Caco-2 (cell line): ENCODE data around the gene TIPRL. TPM values are rescaled to one million over a fixed set of nuclear protein-coding genes. Genes with fewer than 3 reads are reported as not detected.

Experiments
- BruUV-seq: library from RNA; stranded (reverse); fragments of 400-500 nt; replicated peaks from 2 replicates; lab custom pipeline; 2021; lab: Mats Ljungman, UMichigan
- CTCF ChIA-PET: fragments of 300-600 bp; sonication (Branson Sonifier 250); formaldehyde crosslinking; loops from one replicate; lab custom pipeline; 2022; ENCODE audit warnings: antibody characterized with exemption; lab: Charles Lee
- POLR2A ChIA-PET: fragments of 300-600 bp; sonication (Branson Sonifier 250); formaldehyde crosslinking; loops from one replicate; lab custom pipeline; 2022; ENCODE audit warnings: antibody characterized with exemption; lab: Charles Lee
- DNase-seq, 2 experiments: peaks; one replicate each; pipeline versions ENCODE4 v3.0.0 to v3.0.0-alpha.2; 2020 to 2022
- H3K27me3 ChIP-seq: replicated peaks from 2 replicates; pipeline ENCODE4 v1.6.0; 2011; ENCODE audit warnings: low read length; ENCODE audit not compliant: control insufficient read depth, insufficient read depth
- H3K36me3 ChIP-seq: 2 replicates; pipeline ENCODE4 v1.5.1; 2011; ENCODE audit warnings: low read length; ENCODE audit not compliant: control insufficient read depth, insufficient read depth
- H3K4me1 ChIP-seq: fragments of 250-450 bp; sonication (Bioruptor Pico); 2 replicates; pipeline ENCODE4 v1.5.1; 2020; ENCODE audit warnings: mild to moderate bottlenecking
- H3K4me3 ChIP-seq: 2 replicates; pipeline ENCODE4 v1.5.1; 2011; ENCODE audit warnings: low read depth, mild to moderate bottlenecking, control low read depth, low read length
- H3K9me3 ChIP-seq: fragments of 250-450 bp; sonication (Bioruptor Pico); 2 replicates; pipeline ENCODE4 v1.5.1; 2020; ENCODE audit warnings: mild to moderate bottlenecking, moderate library complexity
- H3K27ac Mint-ChIP-seq: one replicate; pipeline ENCODE4 v1.8.0; 2022; ENCODE audit warnings: mixed read lengths; ENCODE audit not compliant: unreplicated experiment
- H3K27me3 Mint-ChIP-seq: one replicate; pipeline ENCODE4 v1.8.0; 2022; ENCODE audit warnings: mixed read lengths; ENCODE audit not compliant: insufficient read depth, unreplicated experiment
- H3K36me3 Mint-ChIP-seq: one replicate; pipeline ENCODE4 v1.8.0; 2022; ENCODE audit warnings: mild to moderate bottlenecking, mixed read lengths; ENCODE audit not compliant: insufficient read depth, unreplicated experiment
- H3K4me1 Mint-ChIP-seq: one replicate; pipeline ENCODE4 v1.8.0; 2022; ENCODE audit warnings: low read depth, mixed read lengths; ENCODE audit not compliant: unreplicated experiment
- H3K4me3 Mint-ChIP-seq: one replicate; pipeline ENCODE4 v1.8.0; 2022; ENCODE audit warnings: mild to moderate bottlenecking, moderate library complexity, mixed read lengths; ENCODE audit not compliant: unreplicated experiment
- H3K9me3 Mint-ChIP-seq: one replicate; pipeline ENCODE4 v1.8.0; 2022; ENCODE audit warnings: mixed read lengths; ENCODE audit not compliant: unreplicated experiment
- CTCF ChIP-seq, 2 experiments: fragments of 200-600 bp in 1 of 2; IDR thresholded peaks; 1 replicate in 1 of 2; 2 replicates in 1 of 2; pipeline versions ENCODE4 v1.5.1 to v1.8.0; 2011 to 2022; ENCODE audit warnings: antibody characterized with exemption in 1 of 2, control low read depth in 1 of 2, inconsistent platforms in 1 of 2, low read depth in 1 of 2, low read length in 1 of 2, mild to moderate bottlenecking in 1 of 2, moderate library complexity in 1 of 2; ENCODE audit not compliant: insufficient read depth in 1 of 2, severe bottlenecking in 1 of 2, unreplicated experiment in 1 of 2
- intact Hi-C: fragments of 100-400 bp; cut with micrococcal nuclease; formaldehyde crosslinking; loops from one replicate; pipeline ENCODE4 v1.10.0; 2022; ENCODE audit not compliant: unreplicated experiment
- total RNA-seq: library from RNA; stranded (reverse); gene quantifications from 2 replicates; pipeline ENCODE4 v1.2.3, GENCODE V29; 2022

The TIPRL gene
- total RNA-seq, 1 experiment from 2014 or later, result 38.1 TPM

- Histone ChIP-seq H3K27me3 (no peaks in the 10 kb centered on the region), H3K4me1 (no peaks in the 10 kb centered on the region), H3K36me3 (no peaks in the 10 kb centered on the region), H3K4me3 (no peak overlapping the region), H3K9me3 (no peaks in the 10 kb centered on the region)
- no peaks in the 10 kb centered on the region for H3K27me3 Mint-ChIP-seq
- peaks cover 17% of the 10 kb centered on the region for H3K36me3 Mint-ChIP-seq
- no peak for DNase-seq
- no peaks in the 10 kb centered on the region for H3K9me3 Mint-ChIP-seq
- no peak overlapping the region for H3K27ac Mint-ChIP-seq
- TF ChIP-seq CTCF (IDR thresholded peaks at IDR 0.05; ENCODE audit: insufficient read depth in 1 of 2, low read depth in 1 of 2, low read length in 1 of 2, severe bottlenecking in 1 of 2, unreplicated experiment in 1 of 2), result no peak
- ChIA-PET POLR2A (no interaction called here), CTCF (no interaction called here)
- intact Hi-C loops, result no loop called here
- H3K4me1 Mint-ChIP-seq, result peaks cover 6% of the 10 kb centered on the region
- H3K4me3 Mint-ChIP-seq, result no peak overlapping the region
- no TSS peak for BruUV-seq
Measured at GRCh38 chr1:168187177-168187576, 8.4 kb downstream of the TIPRL start.

- POLR2A ChIA-PET, result no interaction called here
- no TSS peak for BruUV-seq
- Histone ChIP-seq H3K36me3 (no peaks in the 10 kb centered on the region), H3K27me3 (no peaks in the 10 kb centered on the region), H3K4me3 (no peak overlapping the region), H3K9me3 (no peaks in the 10 kb centered on the region), H3K4me1 (no peaks in the 10 kb centered on the region)
- no peak overlapping the region for H3K27ac Mint-ChIP-seq
- H3K36me3 Mint-ChIP-seq, result peaks cover 27% of the 10 kb centered on the region
- CTCF ChIA-PET, result interaction anchor here (0.5 kb wide), 1 partner anchor 14 kb away, joined by 3 read pairs; no protein-coding TSS in a partner anchor
- H3K27me3 Mint-ChIP-seq, result no peaks in the 10 kb centered on the region
- DNase-seq, result no peak
- H3K4me3 Mint-ChIP-seq, result no peak overlapping the region
- H3K9me3 Mint-ChIP-seq, result no peaks in the 10 kb centered on the region
- no peaks in the 10 kb centered on the region for H3K4me1 Mint-ChIP-seq
- intact Hi-C loops, result no loop called here
- TF ChIP-seq CTCF (IDR thresholded peaks at IDR 0.05; ENCODE audit: insufficient read depth in 1 of 2, low read depth in 1 of 2, low read length in 1 of 2, severe bottlenecking in 1 of 2, unreplicated experiment in 1 of 2), result no peak
Measured at GRCh38 chr1:168190403-168190802, 11.6 kb downstream of the TIPRL start.

- intact Hi-C loops, result no loop called here
- H3K36me3 Mint-ChIP-seq, result peaks cover 21% of the 10 kb centered on the region
- peaks cover 6% of the 10 kb centered on the region for H3K4me1 Mint-ChIP-seq
- no peak for TF ChIP-seq CTCF (IDR thresholded peaks at IDR 0.05; ENCODE audit: insufficient read depth in 1 of 2, low read depth in 1 of 2, low read length in 1 of 2, severe bottlenecking in 1 of 2, unreplicated experiment in 1 of 2)
- H3K4me3 Mint-ChIP-seq, result no peak overlapping the region
- H3K9me3 Mint-ChIP-seq, result no peaks in the 10 kb centered on the region
- Histone ChIP-seq H3K9me3 (no peaks in the 10 kb centered on the region), H3K4me1 (no peaks in the 10 kb centered on the region; the same call in 1 of the 2 replicates), H3K36me3 (no peaks in the 10 kb centered on the region), H3K27me3 (no peaks in the 10 kb centered on the region), H3K4me3 (no peak overlapping the region)
- BruUV-seq, result no TSS peak
- ChIA-PET CTCF (no interaction called here), POLR2A (no interaction called here)
- no peak for DNase-seq
- peak overlapping the region; percentile 19 for H3K27ac Mint-ChIP-seq
- no peaks in the 10 kb centered on the region for H3K27me3 Mint-ChIP-seq
Measured at GRCh38 chr1:168195199-168196135, 16.7 kb downstream of the TIPRL start.
